Heart left ventricle (tissue), 16 donors: Measurements from ENCODE around the gene RRBP1. TPM values are rescaled to one million over a fixed set of nuclear protein-coding genes. Genes with fewer than 3 reads are reported as not detected.
A peak's percentile ranks its signal among the peaks of the same experiment; 100 is the strongest.

Experiments used
- ATAC-seq, 4 donors: fragments of 200-7000 bp; cut with Tn5 transposase; one replicate each; pipeline ENCODE4 v1.9.1; 2020 to 2022; ENCODE audit warnings: moderate library complexity in 4 of 4, mild to moderate bottlenecking in 3 of 4, moderate number of reproducible peaks in 1 of 4
- DNase-seq, 5 donors: peaks; one replicate each; pipeline ENCODE4 v3.0.0-alpha.2; 2020
- H3K27ac ChIP-seq, 12 donors: fragments of 200-600 bp; sonication (generic) in 4 of 12; one replicate each; pipeline versions ENCODE4 v1.5.0 to v1.8.0; 2016 to 2022; ENCODE audit warnings: mild to moderate bottlenecking in 2 of 12
- H3K27me3 ChIP-seq, 9 donors: fragments of 200-600 bp; sonication (generic) in 2 of 9; one replicate each; pipeline versions ENCODE4 v1.5.1 to v1.8.0; 2016 to 2022; ENCODE audit warnings: mild to moderate bottlenecking in 3 of 9
- H3K36me3 ChIP-seq, 9 donors: fragments of 200-600 bp; sonication (generic) in 2 of 9; one replicate each; pipeline versions ENCODE4 v1.5.0 to v1.8.0; 2018 to 2022; ENCODE audit warnings: mild to moderate bottlenecking in 2 of 9
- H3K4me1 ChIP-seq, 12 donors: fragments of 200-600 bp; sonication (generic) in 4 of 12; one replicate each; pipeline versions ENCODE4 v1.5.0 to v1.8.0; 2016 to 2022; ENCODE audit warnings: mild to moderate bottlenecking in 3 of 12
- H3K4me3 ChIP-seq, 12 donors: fragments of 200-600 bp; sonication (generic) in 4 of 12; one replicate each; pipeline versions ENCODE4 v1.5.0 to v1.8.0; 2017 to 2022; ENCODE audit warnings: mild to moderate bottlenecking in 9 of 12, moderate library complexity in 4 of 12
- H3K9me3 ChIP-seq, 12 donors: fragments of 200-600 bp; sonication (generic) in 4 of 12; one replicate each; pipeline versions ENCODE4 v1.5.0 to v1.8.0; 2016 to 2022; ENCODE audit warnings: mild to moderate bottlenecking in 1 of 12
- CTCF ChIP-seq, 12 donors: fragments of 200-600 bp; sonication (generic) in 4 of 12; IDR thresholded peaks; one replicate each; pipeline versions ENCODE4 v1.5.0 to v1.8.0; 2018 to 2022; ENCODE audit warnings: antibody characterized with exemption in 12 of 12, mild to moderate bottlenecking in 5 of 12
- POLR2A ChIP-seq, 2 donors: fragments of 450-650 bp; IDR thresholded peaks; one replicate each; pipeline ENCODE4 v1.6.1; 2017; ENCODE audit warnings: antibody characterized with exemption in 2 of 2, mild to moderate bottlenecking in 2 of 2, moderate library complexity in 2 of 2
- WGBS, 4 donors: extraction: QIAGEN DNeasy Blood & Tissue Kit in 2 of 4; methylation state at CpG; one replicate each; pipeline versions ENCODE4 v1.1.5 to v1.1.7; 2013 to 2018; 5-methylcytosine and 5-hydroxymethylcytosine counted together
- intact Hi-C, 10 donors: fragments of 100-400 bp; cut with DNase I; formaldehyde crosslinking; loops; one replicate each; pipeline versions ENCODE4 v1.11.1 to v1.14.2; 2022
- polyA plus RNA-seq, 2 donors: library from polyadenylated mRNA; stranded (reverse); fragments of 200-250 nt; gene quantifications; one replicate each; pipeline ENCODE4 v1.2.3, GENCODE V29; 2013
- total RNA-seq, 9 donors: library from RNA; depleted of rRNA in 2 of 9; stranded (reverse); fragments of >200 nt in 2 of 9; fragmentation: NEBNext Ultra II Directional in 3 of 9; extraction: Animal tissue kit (Norgen Biotek cat#: 25700) in 3 of 9; gene quantifications; one replicate each; pipeline versions ENCODE4 v1.1.0 to v1.2.4, GENCODE V29; 2016 to 2023
- donor health status: ischemic (EF 13 %, LVEDD 7.1; RV severe dilation, severe dysfunction).
- donor health status: healthy with polysubstance abuse.
- donor health status: DM: no; HTN: yes; CAD: no.
- donor health status: DM: no; HTN: no; CAD: no.
- donor health status: ischemic (EF 25% LVEDD 6.9; RV normal size, moderate dysfunction).
- donor health status: ischemic (EF 25% LVEDD 5.7; RV mildly dilated, moderate dysfunction).
- donor health status: healthy.
- donor health status: DM: yes; HTN: yes; CAD: no.
- donor health status: ischemic (EF 35%, LVEDD 5.7; RV mildly dilated, moderate dysfunction).
- donor health status: nonischemic (EF 11% LVEDD 7.7; RV severe dilation, severe dysfunction).
- donor health status: DM: yes; HTN: yes; CAD: no.
- donor health status: PGD.
- donor health status: ischemic (EF 29% LVEDD 5.4; RV normal size, mild dysfunction).
- donor health status: nonischemic (EF 23%, LVEDD 6.1; RV moderate dilation, normal function).

Gene RRBP1
- total and polyA plus RNA-seq, 11 donors = 24.9 to 91.3 (median 40.0) TPM

- peaks cover 0 to 77% (median 28%) of the 10 kb centered on the region in 12 donors for H3K4me1 ChIP-seq
- TF ChIP-seq POLR2A (IDR thresholded peaks at IDR 0.05) = no peak
- TF ChIP-seq CTCF (IDR thresholded peaks at IDR 0.05) = no peak
Measured at GRCh38 chr20:17665756-17666155, 16.3 kb downstream of the RRBP1 start.

GRCh38 chr20:17664025-17664633 is 17.9 kb downstream of the RRBP1 start:
- H3K27me3 ChIP-seq = no peaks in the 10 kb centered on the region
- peaks cover 0 to 26% (median 3%) of the 10 kb centered on the region in 9 donors for H3K36me3 ChIP-seq
- peaks cover 0 to 84% (median 33%) of the 10 kb centered on the region in 12 donors for H3K4me1 ChIP-seq
- no peak overlapping the region for H3K4me3 ChIP-seq
- TF ChIP-seq POLR2A (IDR thresholded peaks at IDR 0.05) = no peak
- intact Hi-C loops = loop anchor here in 1 of 10 donors (10.0 kb wide), 1 partner anchor 331 kb away; no protein-coding TSS in a partner anchor
- DNase-seq (peak in 1 of 5 donors; percentile 20), ATAC-seq (no peak)
- H3K9me3 ChIP-seq = no peaks in the 10 kb centered on the region
- peak overlapping the region in 1 of 12 donors; percentile 62 for H3K27ac ChIP-seq
- 86 to 90% (median 87%) methylated on average over 11 of the region's 11 CpGs for WGBS, 4 donors

More at GRCh38 chr20:17665756-17666155, 16.3 kb downstream of the RRBP1 start:
- H3K36me3 ChIP-seq = peaks cover 0 to 30% (median 0%) of the 10 kb centered on the region in 9 donors
- H3K9me3 ChIP-seq = no peaks in the 10 kb centered on the region
- 78 to 89% (median 85%) methylated on average over 2 of the region's 2 CpGs for WGBS, 4 donors
- ATAC-seq (no peak), DNase-seq (no peak)
- no peaks in the 10 kb centered on the region for H3K27me3 ChIP-seq
- H3K27ac ChIP-seq = peak overlapping the region in 3 of 12 donors; percentile 3 to 62 (median 24)
- intact Hi-C loops = loop anchor here in 1 of 10 donors (10.0 kb wide), 1 partner anchor 329 kb away; no protein-coding TSS in a partner anchor
- H3K4me3 ChIP-seq = no peak overlapping the region

GRCh38 chr20:17663486-17663885 is 18.6 kb downstream of the RRBP1 start:
- no peaks in the 10 kb centered on the region for H3K27me3 ChIP-seq
- TF ChIP-seq POLR2A (IDR thresholded peaks at IDR 0.05) = no peak
- no peak for TF ChIP-seq CTCF (IDR thresholded peaks at IDR 0.05)
- no peak overlapping the region for H3K4me3 ChIP-seq
- intact Hi-C loops = loop anchor here in 1 of 10 donors (10.0 kb wide), 1 partner anchor 331 kb away; no protein-coding TSS in a partner anchor
- 68 to 81% (median 75%) methylated on average over 5 of the region's 5 CpGs for WGBS, 4 donors
- peaks cover 0 to 25% (median 4%) of the 10 kb centered on the region in 9 donors for H3K36me3 ChIP-seq
- DNase-seq (no peak), ATAC-seq (no peak)
- peaks cover 0 to 77% (median 33%) of the 10 kb centered on the region in 12 donors for H3K4me1 ChIP-seq
- peaks cover 0 to 1% (median 0%) of the 10 kb centered on the region in 12 donors for H3K9me3 ChIP-seq
- peak overlapping the region in 2 of 12 donors; percentile 13 to 62 for H3K27ac ChIP-seq

GRCh38 chr20:17663040-17663399 is 19.0 kb downstream of the RRBP1 start:
- TF ChIP-seq POLR2A (IDR thresholded peaks at IDR 0.05) (no peak), CTCF (IDR thresholded peaks at IDR 0.05) (no peak)
- peaks cover 0 to 25% (median 9%) of the 10 kb centered on the region in 9 donors for H3K36me3 ChIP-seq
- DNase-seq (peak in 1 of 5 donors; percentile 26), ATAC-seq (peak in 1 of 4 donors; percentile 21)
- WGBS, 4 donors = 75 to 91% (median 85%) methylated on average over 13 of the region's 13 CpGs
- H3K4me1 ChIP-seq = peaks cover 0 to 75% (median 33%) of the 10 kb centered on the region in 12 donors
- no peaks in the 10 kb centered on the region for H3K27me3 ChIP-seq
- no peak overlapping the region for H3K4me3 ChIP-seq
- intact Hi-C loops = loop anchor here in 1 of 10 donors (10.0 kb wide), 1 partner anchor 332 kb away; no protein-coding TSS in a partner anchor
- H3K9me3 ChIP-seq = peaks cover 0 to 5% (median 0%) of the 10 kb centered on the region in 12 donors
- peak overlapping the region in 5 of 12 donors; percentile 13 to 62 (median 33) for H3K27ac ChIP-seq
